GM21619 (cell line): Measurements from ENCODE around the gene ZNF157.

ENCODE experiments used
- ATAC-seq: cut with Tn5 transposase; IDR thresholded peaks from one replicate; pipeline ENCODE4 v1.9.1; 2021; ENCODE audit not compliant: unreplicated experiment

Gene ZNF157

GRCh38 chrX:47446431-47446830 lies 76.1 kb downstream of the ZNF157 start:
- ATAC-seq: no peak

- ATAC-seq: no peak
Measured at GRCh38 chrX:47446971-47447370, 76.6 kb downstream of the ZNF157 start.

GRCh38 chrX:47447607-47448006 lies 77.2 kb downstream of the ZNF157 start:
- ATAC-seq: no peak

- ATAC-seq: no peak
Measured at GRCh38 chrX:47448165-47448806, 77.9 kb downstream of the ZNF157 start.

- ATAC-seq: no peak
Measured at GRCh38 chrX:47452112-47452511, 81.7 kb downstream of the ZNF157 start.

GRCh38 chrX:47456080-47456479 lies 85.7 kb downstream of the ZNF157 start:
- no peak for ATAC-seq

- no peak for ATAC-seq
Measured at GRCh38 chrX:47458528-47458927, 88.2 kb downstream of the ZNF157 start.

- no peak for ATAC-seq
Measured at GRCh38 chrX:47460561-47460960, 90.2 kb downstream of the ZNF157 start.
